Panc1 (cell line): Measurements from ENCODE around the gene SOS2. TPM values are rescaled to one million over a fixed set of nuclear protein-coding genes. Genes with fewer than 3 reads are reported as not detected.

Experiments
- ATAC-seq: fragments of 200-7000 bp; cut with Tn5 transposase; 2 replicates; pipeline ENCODE4 v1.9.1; 2020; ENCODE audit warnings: mild to moderate bottlenecking, moderate library complexity
- BruUV-seq: library from RNA; stranded (reverse); fragments of 400-500 nt; replicated peaks from 2 replicates; lab custom pipeline; 2021; lab: Mats Ljungman, UMichigan
- CTCF ChIA-PET: fragments of 300-600 bp; sonication (Branson Sonifier 250); formaldehyde crosslinking; loops from one replicate; lab custom pipeline; 2022; ENCODE audit warnings: antibody characterized with exemption; lab: Charles Lee
- POLR2A ChIA-PET: fragments of 300-600 bp; sonication (Branson Sonifier 250); formaldehyde crosslinking; loops from one replicate; lab custom pipeline; 2022; ENCODE audit warnings: antibody characterized with exemption; lab: Charles Lee
- DNase-seq: peaks from one replicate; pipeline ENCODE4 v3.0.0-alpha.2; 2010; ENCODE audit warnings: low read depth, low spot score
- H3K27ac ChIP-seq: 2 replicates; pipeline ENCODE4 v1.5.1; 2011; ENCODE audit warnings: mild to moderate bottlenecking, low read length, inconsistent platforms
- H3K27me3 ChIP-seq: fragments of 200-500 bp; sonication (Bioruptor generic); 2 replicates; pipeline ENCODE4 v1.6.0; 2014; ENCODE audit warnings: low read length, inconsistent platforms; ENCODE audit not compliant: control insufficient read depth, insufficient read depth
- H3K36me3 ChIP-seq: fragments of 200-500 bp; sonication (Bioruptor generic); 2 replicates; pipeline ENCODE4 v1.5.1; 2014; ENCODE audit warnings: inconsistent platforms, mild to moderate bottlenecking, low read length, moderate library complexity; ENCODE audit not compliant: control insufficient read depth, insufficient read depth
- H3K4me1 ChIP-seq: 2 replicates; pipeline ENCODE4 v1.5.1; 2011; ENCODE audit warnings: inconsistent platforms, mild to moderate bottlenecking, low read length, moderate library complexity; ENCODE audit not compliant: control insufficient read depth, insufficient read depth
- H3K4me3 ChIP-seq, 2 experiments: 2 replicates each; pipeline ENCODE4 v1.5.1; 2011 to 2012; ENCODE audit warnings: low read depth in 2 of 2, low read length in 2 of 2, mild to moderate bottlenecking in 2 of 2, inconsistent platforms in 1 of 2, moderate library complexity in 1 of 2
- H3K9me3 ChIP-seq: fragments of 200-500 bp; sonication (Bioruptor generic); 2 replicates; pipeline ENCODE4 v1.5.1; 2014; ENCODE audit warnings: low read depth, mild to moderate bottlenecking, inconsistent platforms, low read length, moderate library complexity; ENCODE audit not compliant: control insufficient read depth, insufficient read depth
- CTCF ChIP-seq: fragments of 450-650 bp; IDR thresholded peaks from 2 replicates; pipeline ENCODE4 v1.5.1; 2017; ENCODE audit warnings: mild to moderate bottlenecking
- POLR2AphosphoS5 ChIP-seq: IDR thresholded peaks from 2 replicates; pipeline ENCODE4 v1.6.1; 2012; ENCODE audit warnings: mild to moderate bottlenecking, low read depth, low read length, moderate library complexity
- REST ChIP-seq, 2 experiments: IDR thresholded peaks; 2 replicates each; pipeline ENCODE4 v1.6.1; 2011 to 2012; ENCODE audit warnings: low read depth in 2 of 2, control low read depth in 1 of 2, low read length in 1 of 2, mild to moderate bottlenecking in 1 of 2, moderate library complexity in 1 of 2; ENCODE audit not compliant: insufficient read depth in 1 of 2
- SIN3A ChIP-seq: IDR thresholded peaks from 2 replicates; pipeline ENCODE4 v1.6.1; 2012; ENCODE audit warnings: low read depth, mild to moderate bottlenecking, low read length, moderate library complexity, borderline replicate concordance; ENCODE audit not compliant: insufficient read depth
- TCF7L2 ChIP-seq: IDR thresholded peaks from 2 replicates; pipeline ENCODE4 v1.6.1; 2011; ENCODE audit warnings: mild to moderate bottlenecking, low read depth, low read length, inconsistent platforms
- in situ Hi-C: cut with HindIII; loops from 2 replicates; pipeline ENCODE4 v1.10.0; 2016; ENCODE audit warnings: low sequenced_read_pairs, low pct_unique_long_range_greater_than_20kb
- intact Hi-C: fragments of 100-400 bp; cut with micrococcal nuclease; formaldehyde crosslinking; loops from one replicate; pipeline ENCODE4 v1.10.0; 2022; ENCODE audit not compliant: unreplicated experiment
- total RNA-seq: library from RNA; stranded (reverse); gene quantifications from one replicate; pipeline ENCODE4 v1.2.1, GENCODE V29; 2021; ENCODE audit not compliant: unreplicated experiment

The SOS2 gene
- total RNA-seq, 1 experiment from 2014 or later, result 21.2 TPM

GRCh38 chr14:50218501-50218900 lies 12.9 kb downstream of the SOS2 start:
- CTCF ChIA-PET, result no interaction called here
- H3K36me3 ChIP-seq, result no peaks in the 10 kb centered on the region
- peaks cover 8% of the 10 kb centered on the region; the same call in 1 of the 2 replicates for H3K4me1 ChIP-seq
- intact Hi-C loops (no loop called here), in situ Hi-C loops (no loop called here)
- no TSS peak for BruUV-seq
- POLR2A ChIA-PET, result interaction anchor here (0.7 kb wide), 1 partner anchor 22 kb away, joined by 9 read pairs; no protein-coding TSS in a partner anchor
- H3K4me3 ChIP-seq, result no peak overlapping the region
- ATAC-seq (no peak), DNase-seq (no peak)
- H3K27ac ChIP-seq, result no peak overlapping the region
- no peaks in the 10 kb centered on the region for H3K27me3 ChIP-seq
- TF ChIP-seq POLR2AphosphoS5 (no peak), CTCF (no peak), SIN3A (no peak), REST (IDR thresholded peaks at IDR 0.05; ENCODE audit: insufficient read depth in 1 of 2, low read depth in 2 of 2, low read length in 1 of 2) (no peak), TCF7L2 (no peak)
- H3K9me3 ChIP-seq, result no peaks in the 10 kb centered on the region

- Histone ChIP-seq H3K4me3 (no peak overlapping the region), H3K9me3 (no peaks in the 10 kb centered on the region), H3K36me3 (no peaks in the 10 kb centered on the region), H3K4me1 (peaks cover under 1% of the 10 kb centered on the region; the same call in 1 of the 2 replicates), H3K27me3 (no peaks in the 10 kb centered on the region), H3K27ac (no peak overlapping the region)
- in situ Hi-C loops, result no loop called here
- TF ChIP-seq CTCF (no peak), SIN3A (no peak), TCF7L2 (no peak), POLR2AphosphoS5 (no peak), REST (IDR thresholded peaks at IDR 0.05; ENCODE audit: insufficient read depth in 1 of 2, low read depth in 2 of 2, low read length in 1 of 2) (no peak)
- ATAC-seq (no peak), DNase-seq (no peak)
- no TSS peak for BruUV-seq
- intact Hi-C loops, result no loop called here
- ChIA-PET CTCF (no interaction called here), POLR2A (no interaction called here)
Observed at GRCh38 chr14:50215416-50215815, 16.0 kb downstream of the SOS2 start.
